ENCODE results near the gene SGK1.
"Not testable (repeated sequence)": the region's sequence is repeated elsewhere in the genome, so short reads cannot be mapped to it uniquely, and the experiment has no call there.

Gene SGK1

DNA sequence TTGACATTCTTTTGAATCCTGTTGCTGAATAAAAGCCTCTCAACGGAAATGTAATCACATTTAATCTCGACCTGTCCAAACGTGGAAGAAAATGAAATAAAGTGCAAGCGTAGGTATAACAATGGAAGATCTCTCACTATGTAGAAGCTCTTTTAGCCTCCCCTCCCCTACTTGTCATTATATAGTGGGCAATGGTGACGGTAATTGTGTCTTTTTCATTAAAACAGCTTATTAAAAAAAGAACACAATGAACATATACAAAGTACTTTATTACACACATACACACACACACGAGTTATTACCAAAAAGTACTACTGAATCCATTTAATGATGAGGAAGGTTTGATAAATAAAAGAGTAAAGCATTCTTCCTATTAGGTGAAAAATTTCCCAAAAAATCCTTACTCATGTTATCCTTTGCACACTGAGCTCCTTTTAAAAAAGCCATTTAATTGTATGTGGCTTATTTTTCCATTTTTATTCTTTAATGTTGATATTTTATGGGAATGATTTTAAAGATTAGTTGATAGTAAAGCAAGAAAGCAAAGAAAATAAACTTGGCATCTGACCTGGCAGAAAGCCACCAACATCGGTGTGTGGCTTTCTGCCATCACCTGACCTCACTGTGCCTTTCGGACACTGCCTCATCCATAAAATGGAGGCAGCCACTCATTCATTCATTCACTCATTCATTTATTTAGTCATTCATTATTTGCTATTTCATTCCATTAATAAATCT is 493 bp upstream of the SGK1 start:
- no peak for DNase-seq
- Mint-ChIP-seq H3K9me3 (no peaks in the 10 kb centered on the region), H3K36me3 (ENCODE audit: low read depth) (no peaks in the 10 kb centered on the region), H3K27me3 (peaks cover 28% of the 10 kb centered on the region), H3K4me3 (peak overlapping the region; percentile 81), H3K27ac (no peak overlapping the region), H3K4me1 (ENCODE audit: low read depth) (peaks cover 28% of the 10 kb centered on the region)

DNA sequence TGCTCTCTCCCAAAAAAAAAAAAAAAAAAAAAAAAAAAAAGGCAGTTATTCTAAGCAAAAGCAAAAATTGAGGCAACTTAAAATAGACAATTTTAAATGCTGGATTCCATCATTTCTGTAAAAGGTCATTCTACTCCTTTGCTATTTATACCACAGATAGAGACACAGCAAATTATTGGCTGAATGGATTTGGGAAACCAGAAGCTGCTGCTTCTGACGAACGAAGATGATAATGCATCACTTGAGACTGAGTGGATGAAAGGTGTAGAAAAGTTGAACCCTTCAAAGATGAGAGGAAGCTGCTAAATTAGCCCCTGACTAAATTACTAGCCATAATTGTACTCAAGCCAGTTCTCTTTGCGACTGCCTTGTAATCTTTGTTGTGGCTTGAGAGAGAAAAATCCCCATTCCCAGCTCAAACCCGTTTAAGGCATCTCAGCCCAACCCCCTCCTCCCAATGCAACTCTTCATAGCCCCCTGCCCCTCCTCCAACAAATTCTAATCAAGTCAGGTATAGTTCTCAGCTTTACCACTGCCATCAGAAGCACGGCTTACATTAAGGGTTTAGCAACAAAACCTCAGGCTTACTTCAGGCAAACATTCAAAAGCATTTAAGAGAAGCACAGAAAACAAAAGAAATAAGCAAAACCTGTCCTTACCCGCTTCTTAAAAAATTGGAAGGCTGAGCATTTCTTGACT is 1.0 kb downstream of the SGK1 start:
- no peak overlapping the region for H3K27ac Mint-ChIP-seq
- H3K4me1 Mint-ChIP-seq (ENCODE audit: low read depth), result peaks cover 30% of the 10 kb centered on the region
- DNase-seq, result no peak
- H3K27me3 Mint-ChIP-seq, result peaks cover 32% of the 10 kb centered on the region
- peak overlapping the region; percentile 81 for H3K4me3 Mint-ChIP-seq
- H3K9me3 Mint-ChIP-seq, result no peaks in the 10 kb centered on the region
- no peaks in the 10 kb centered on the region for H3K36me3 Mint-ChIP-seq (ENCODE audit: low read depth)

DNA sequence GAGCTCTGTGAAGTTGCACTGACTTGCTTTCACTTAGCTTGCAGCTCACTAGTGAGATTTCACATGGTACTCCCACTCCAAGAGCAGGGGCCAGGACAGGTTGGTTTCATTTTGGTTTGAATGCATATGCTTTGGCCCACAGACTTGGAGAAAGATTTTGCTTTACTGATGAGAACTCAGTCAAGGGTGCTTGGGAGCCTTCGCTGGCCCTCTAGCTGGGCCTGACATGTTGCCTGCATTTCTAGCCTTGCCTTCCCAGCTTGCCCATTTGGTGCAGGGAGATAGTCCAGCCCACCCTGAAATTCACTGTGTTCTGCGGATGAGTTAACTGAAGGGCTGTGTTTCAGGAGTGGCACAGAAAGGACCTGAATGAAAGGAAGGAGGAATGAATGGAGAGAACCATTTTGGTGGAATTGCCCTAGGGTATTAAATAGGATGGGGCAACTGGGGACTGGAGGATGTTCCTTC is 1.9 kb downstream of the SGK1 start:
- H3K36me3 Mint-ChIP-seq (ENCODE audit: low read depth), result no peaks in the 10 kb centered on the region
- H3K4me3 Mint-ChIP-seq, result no peak overlapping the region
- DNase-seq, result no peak
- no peaks in the 10 kb centered on the region for H3K9me3 Mint-ChIP-seq
- peaks cover 32% of the 10 kb centered on the region for H3K27me3 Mint-ChIP-seq
- H3K27ac Mint-ChIP-seq, result no peak overlapping the region
- H3K4me1 Mint-ChIP-seq (ENCODE audit: low read depth), result peaks cover 30% of the 10 kb centered on the region

DNA sequence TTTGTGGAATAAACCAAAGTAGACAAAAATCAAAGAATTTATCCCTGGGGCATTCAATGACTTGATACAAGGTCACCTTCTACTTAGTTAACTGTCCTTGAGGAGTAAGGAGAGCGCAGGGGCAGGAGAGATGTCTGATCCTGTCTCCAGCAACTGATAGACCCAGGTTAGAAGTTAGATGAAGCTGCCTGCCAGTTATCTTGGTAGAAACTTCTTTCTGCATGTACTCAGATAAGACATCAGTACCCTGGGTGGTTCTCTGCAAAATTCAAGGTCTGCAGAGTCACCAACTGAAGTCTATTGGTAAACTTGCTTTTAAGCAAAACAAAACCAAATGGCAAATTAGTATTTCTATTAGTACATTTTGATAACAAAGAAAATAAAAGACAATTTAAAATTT is 2.7 kb downstream of the SGK1 start:
- Mint-ChIP-seq H3K4me3 (no peak overlapping the region), H3K27ac (no peak overlapping the region), H3K9me3 (no peaks in the 10 kb centered on the region), H3K36me3 (ENCODE audit: low read depth) (no peaks in the 10 kb centered on the region), H3K4me1 (ENCODE audit: low read depth) (peaks cover 30% of the 10 kb centered on the region), H3K27me3 (peaks cover 32% of the 10 kb centered on the region)
- DNase-seq, result no peak

DNA sequence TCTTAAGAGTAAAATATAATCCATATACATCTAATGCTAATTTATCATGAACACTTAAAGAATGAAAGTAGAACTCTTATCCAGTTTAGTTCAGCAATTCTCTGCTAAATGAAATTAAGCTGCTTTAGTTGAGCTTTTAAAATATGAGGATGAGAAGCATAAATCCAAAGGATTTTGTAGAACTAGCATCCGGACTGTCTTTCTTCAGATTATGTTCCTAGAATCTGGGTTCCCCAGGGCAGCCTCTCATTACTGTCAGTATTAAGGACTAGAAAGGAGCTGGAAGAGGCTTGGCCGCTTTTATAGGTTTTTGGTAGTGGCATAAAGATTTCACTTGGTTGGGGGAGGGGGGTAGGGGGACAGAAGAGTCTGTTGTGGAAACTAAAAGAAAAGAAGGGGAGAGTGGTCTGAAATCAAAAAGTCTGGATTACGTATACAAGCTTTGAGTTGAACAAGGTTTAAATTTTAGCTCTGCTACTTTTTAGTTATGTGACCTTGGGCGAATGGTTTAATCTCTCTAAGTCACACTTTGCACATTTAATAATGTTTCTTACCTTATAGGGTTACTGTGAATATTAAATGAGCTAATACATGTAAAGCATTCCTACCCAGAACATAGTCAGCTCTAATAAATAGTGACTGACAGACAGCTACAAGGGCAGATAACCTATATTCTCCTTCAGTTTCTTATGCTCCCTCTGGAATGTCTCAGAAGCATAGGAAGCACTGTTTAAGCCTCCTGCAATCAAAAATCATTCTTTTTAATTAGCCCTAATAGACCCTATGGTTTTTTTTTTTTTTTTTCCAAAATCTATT is 3.7 kb downstream of the SGK1 start:
- H3K9me3 Mint-ChIP-seq, result no peaks in the 10 kb centered on the region
- DNase-seq, result no peak
- no peaks in the 10 kb centered on the region for H3K36me3 Mint-ChIP-seq (ENCODE audit: low read depth)
- no peak overlapping the region for H3K27ac Mint-ChIP-seq
- peaks cover 28% of the 10 kb centered on the region for H3K27me3 Mint-ChIP-seq
- no peak overlapping the region for H3K4me3 Mint-ChIP-seq
- H3K4me1 Mint-ChIP-seq (ENCODE audit: low read depth), result peaks cover 30% of the 10 kb centered on the region

DNA sequence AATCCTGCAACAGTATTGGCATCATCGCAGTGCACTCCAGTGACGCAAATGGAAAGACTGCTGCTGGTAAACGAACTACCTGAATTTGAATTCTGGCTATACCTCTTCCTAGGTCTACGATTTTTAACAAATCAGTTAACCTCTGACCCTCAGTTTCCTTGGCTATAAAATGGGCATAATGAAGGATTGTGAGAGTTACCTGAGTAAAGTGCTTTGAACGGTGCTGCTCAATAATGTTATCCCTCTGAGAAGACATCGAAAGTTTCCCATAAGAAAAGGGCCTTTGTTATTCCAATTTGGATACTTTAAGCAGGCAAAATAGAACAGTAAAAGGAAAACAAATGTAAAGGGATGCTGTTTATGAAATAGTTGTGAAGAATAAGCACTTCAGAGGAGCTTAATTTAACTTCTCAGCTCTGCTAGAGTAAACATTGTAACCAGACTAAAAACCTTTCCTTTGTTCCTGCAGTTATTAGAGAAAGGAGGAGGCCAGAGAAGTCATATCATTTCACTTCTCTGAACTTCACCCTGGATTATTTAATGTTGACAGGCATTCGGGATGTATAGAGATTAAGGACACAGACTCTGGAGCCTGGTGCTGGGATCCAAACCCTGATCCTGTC is 5.8 kb downstream of the SGK1 start:
- Mint-ChIP-seq H3K27me3 (peaks cover 9% of the 10 kb centered on the region), H3K9me3 (no peaks in the 10 kb centered on the region), H3K4me3 (no peak overlapping the region), H3K27ac (no peak overlapping the region), H3K36me3 (ENCODE audit: low read depth) (no peaks in the 10 kb centered on the region), H3K4me1 (ENCODE audit: low read depth) (peaks cover 19% of the 10 kb centered on the region)
- no peak for DNase-seq

DNA sequence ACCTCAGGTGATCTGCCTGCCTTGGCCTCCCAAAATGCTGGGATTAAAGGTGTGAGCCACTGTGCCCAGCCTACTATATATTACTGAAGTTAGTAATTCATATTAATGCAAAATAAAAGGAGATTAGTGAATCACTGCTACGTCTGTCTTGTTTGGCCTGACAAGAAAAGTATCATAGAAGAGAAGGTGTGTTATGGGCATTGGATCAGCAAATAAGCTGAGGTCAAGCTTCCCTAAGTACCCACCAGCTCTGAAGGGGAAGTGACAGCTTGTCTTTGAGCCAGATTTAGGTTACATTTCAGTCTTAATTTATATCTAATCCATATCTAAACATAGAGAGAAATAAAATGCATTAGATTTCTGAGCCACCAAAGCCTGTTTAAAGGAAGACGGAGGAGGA is 7.1 kb downstream of the SGK1 start:
- Mint-ChIP-seq H3K27me3 (peaks cover 5% of the 10 kb centered on the region), H3K9me3 (no peaks in the 10 kb centered on the region), H3K4me1 (ENCODE audit: low read depth) (peaks cover 11% of the 10 kb centered on the region), H3K36me3 (ENCODE audit: low read depth) (no peaks in the 10 kb centered on the region), H3K4me3 (no peak overlapping the region), H3K27ac (no peak overlapping the region)
- DNase-seq, result no peak

DNA sequence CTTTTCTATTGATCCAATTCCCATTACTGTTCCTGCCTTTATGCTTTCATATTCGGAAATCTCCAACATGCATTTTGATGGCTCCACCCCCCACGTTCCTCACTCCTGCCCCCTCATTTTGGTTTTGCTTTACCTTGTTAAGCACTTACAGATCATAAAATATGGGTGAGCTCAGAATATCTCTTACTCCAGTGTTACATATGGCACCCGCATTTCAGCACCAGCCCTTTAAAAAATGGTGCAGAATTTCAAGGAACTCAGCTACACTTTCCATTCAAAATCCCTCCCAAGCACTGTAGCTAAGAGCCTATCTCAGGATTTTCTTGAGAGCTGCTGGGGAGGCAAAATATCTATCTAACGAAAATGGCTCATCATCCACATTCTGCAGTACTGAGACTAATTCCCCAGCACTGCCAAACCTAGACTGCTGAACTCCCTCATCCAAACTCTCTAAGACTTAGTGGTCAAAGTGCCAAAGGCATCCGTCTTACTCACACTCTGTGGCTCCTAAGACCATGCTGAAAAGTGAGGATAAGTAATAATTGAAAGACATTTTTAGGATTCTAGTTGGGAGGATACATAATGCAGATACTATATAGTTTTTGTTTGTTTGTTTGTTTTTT is 7.8 kb downstream of the SGK1 start:
- Mint-ChIP-seq H3K27me3 (peaks cover 5% of the 10 kb centered on the region), H3K4me3 (no peak overlapping the region), H3K9me3 (no peaks in the 10 kb centered on the region), H3K4me1 (ENCODE audit: low read depth) (peaks cover 14% of the 10 kb centered on the region), H3K27ac (no peak overlapping the region), H3K36me3 (ENCODE audit: low read depth) (no peaks in the 10 kb centered on the region)
- no peak for DNase-seq

DNA sequence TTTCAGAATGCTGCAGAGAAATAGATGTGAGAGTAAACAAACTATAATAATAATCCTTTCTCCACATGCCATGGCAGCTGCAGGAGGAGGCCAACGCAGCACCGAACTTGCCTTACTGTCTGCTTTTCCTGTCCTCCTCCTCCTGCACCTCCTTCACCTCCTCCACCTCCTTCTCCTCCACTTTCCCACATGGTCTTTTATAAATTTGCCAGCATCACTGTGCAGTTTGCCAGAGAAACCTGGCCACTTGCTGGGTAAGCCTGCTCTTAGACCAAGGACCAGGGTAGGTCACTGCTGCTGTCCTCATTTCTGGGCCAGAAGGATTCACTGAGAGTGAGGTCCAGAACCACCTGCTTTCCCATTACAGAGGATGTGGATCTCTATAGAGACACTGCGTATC is 8.7 kb downstream of the SGK1 start:
- peaks cover 17% of the 10 kb centered on the region for H3K4me1 Mint-ChIP-seq (ENCODE audit: low read depth)
- H3K36me3 Mint-ChIP-seq (ENCODE audit: low read depth), result no peaks in the 10 kb centered on the region
- no peak for DNase-seq
- no peak overlapping the region for H3K4me3 Mint-ChIP-seq
- H3K27me3 Mint-ChIP-seq, result peaks cover 5% of the 10 kb centered on the region
- no peaks in the 10 kb centered on the region for H3K9me3 Mint-ChIP-seq
- H3K27ac Mint-ChIP-seq, result no peak overlapping the region

DNA sequence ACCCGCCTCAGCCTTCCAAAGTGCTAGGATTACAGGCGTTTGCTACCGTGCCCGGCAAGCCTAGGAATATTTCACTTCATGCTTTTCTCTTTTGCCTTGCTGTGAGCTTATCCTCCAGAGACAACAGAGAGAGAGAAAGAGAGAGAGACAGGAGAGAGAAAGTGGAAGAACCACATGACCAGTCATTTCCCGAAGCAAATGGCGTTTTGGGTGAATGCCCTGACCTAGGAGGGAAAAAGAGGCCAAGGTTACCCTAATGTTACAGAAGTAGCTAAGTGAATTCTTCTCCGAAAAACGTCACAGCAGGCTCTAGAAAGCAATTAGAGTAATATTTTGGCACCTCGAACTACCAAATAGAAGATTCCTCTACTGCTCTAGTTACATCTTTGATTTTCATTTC is 9.1 kb downstream of the SGK1 start:
- Mint-ChIP-seq H3K36me3 (ENCODE audit: low read depth) (no peaks in the 10 kb centered on the region), H3K4me1 (ENCODE audit: low read depth) (peaks cover 16% of the 10 kb centered on the region), H3K9me3 (no peaks in the 10 kb centered on the region), H3K27me3 (peaks cover 5% of the 10 kb centered on the region), H3K4me3 (no peak overlapping the region), H3K27ac (no peak overlapping the region)
- DNase-seq, result no peak

DNA sequence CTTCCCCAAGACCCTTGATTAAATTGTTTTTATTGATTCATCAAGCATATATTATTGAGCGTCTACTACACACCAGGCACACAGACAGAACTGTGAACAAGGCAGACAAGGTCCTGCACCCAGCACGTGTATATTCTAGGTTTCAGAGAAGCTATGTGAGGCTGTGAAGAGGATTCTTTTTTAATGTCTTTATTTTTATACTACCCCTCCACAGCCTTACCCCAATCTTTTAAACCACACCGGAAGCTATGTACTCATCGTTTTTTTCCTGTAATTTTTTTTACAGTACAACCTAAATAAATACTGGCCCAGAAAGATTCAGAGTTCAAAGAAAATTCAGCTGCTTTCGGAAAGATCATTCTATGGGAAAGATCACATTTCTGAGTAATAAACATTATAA is 10.0 kb downstream of the SGK1 start:
- H3K27ac Mint-ChIP-seq, result no peak overlapping the region
- H3K36me3 Mint-ChIP-seq (ENCODE audit: low read depth), result no peaks in the 10 kb centered on the region
- H3K4me1 Mint-ChIP-seq (ENCODE audit: low read depth), result peaks cover 9% of the 10 kb centered on the region
- no peaks in the 10 kb centered on the region for H3K27me3 Mint-ChIP-seq
- no peaks in the 10 kb centered on the region for H3K9me3 Mint-ChIP-seq
- no peak for DNase-seq
- no peak overlapping the region for H3K4me3 Mint-ChIP-seq

DNA sequence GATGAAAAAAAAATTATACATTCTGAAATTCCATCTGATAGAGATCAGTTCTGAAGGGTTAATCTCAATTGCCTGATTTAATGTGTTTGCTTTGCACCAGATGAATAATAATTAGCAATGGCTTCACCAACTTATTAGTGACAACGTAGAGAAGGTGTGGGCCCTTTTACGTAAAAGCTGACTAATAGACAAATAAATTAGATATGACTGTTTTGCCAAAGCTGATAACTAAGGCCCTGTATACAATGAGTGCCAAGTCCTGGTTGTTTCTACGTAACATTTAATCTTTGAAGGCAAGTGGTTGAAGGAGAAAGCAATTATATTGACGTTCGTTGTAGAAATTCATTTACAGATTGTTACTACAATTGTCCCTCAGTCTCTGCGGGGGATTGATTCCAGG is 10.8 kb downstream of the SGK1 start:
- Mint-ChIP-seq H3K9me3 (no peaks in the 10 kb centered on the region), H3K4me3 (no peak overlapping the region), H3K27me3 (no peaks in the 10 kb centered on the region), H3K4me1 (ENCODE audit: low read depth) (peaks cover 12% of the 10 kb centered on the region), H3K36me3 (ENCODE audit: low read depth) (no peaks in the 10 kb centered on the region), H3K27ac (no peak overlapping the region)
- no peak for DNase-seq

DNA sequence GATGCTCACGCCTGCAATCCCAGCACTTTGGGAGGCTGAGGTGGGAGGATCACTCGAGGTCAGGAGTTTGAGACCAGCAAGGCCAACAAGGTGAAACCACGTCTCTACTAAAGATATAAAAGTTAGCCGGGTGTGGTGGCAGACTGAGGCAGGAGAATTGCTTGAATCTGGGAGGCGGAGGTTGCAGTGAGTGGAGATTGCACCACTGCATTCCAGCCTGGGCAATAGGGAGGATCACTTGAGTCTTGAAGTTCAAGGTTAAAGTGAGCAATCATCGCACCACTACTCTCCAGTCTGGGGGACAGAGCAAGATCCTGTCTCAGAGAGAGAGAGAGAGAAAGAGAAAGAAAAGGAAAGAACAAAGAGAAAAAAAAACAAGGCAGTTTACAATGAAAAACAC is 13.5 kb downstream of the SGK1 start:
- DNase-seq; H3K4me3 Mint-ChIP-seq; H3K36me3 Mint-ChIP-seq (ENCODE audit: low read depth); H3K9me3 Mint-ChIP-seq; H3K27ac Mint-ChIP-seq; H3K27me3 Mint-ChIP-seq: not testable (repeated sequence)
- peaks cover 13% of the 10 kb centered on the region for H3K4me1 Mint-ChIP-seq (ENCODE audit: low read depth)

DNA sequence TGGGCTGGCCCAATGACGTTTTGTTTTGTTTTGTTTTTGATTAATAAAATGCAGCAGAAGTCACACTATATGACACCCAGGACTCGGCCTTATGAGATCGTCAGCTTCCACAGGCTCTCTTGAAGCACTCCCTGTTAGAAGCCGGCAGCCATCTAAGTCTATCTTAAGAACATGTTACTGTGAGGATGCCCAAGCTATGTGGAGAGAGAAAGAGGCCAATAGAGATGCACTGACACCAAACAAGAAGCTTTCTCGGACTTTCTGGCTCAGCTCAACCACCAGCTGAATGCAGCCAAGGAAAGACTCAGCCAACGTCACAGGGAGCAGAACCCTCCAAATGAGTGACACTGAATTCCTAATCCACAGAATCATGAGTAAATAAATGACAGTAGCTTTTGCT is 14.0 kb downstream of the SGK1 start:
- H3K27ac Mint-ChIP-seq, result no peak overlapping the region
- H3K27me3 Mint-ChIP-seq, result no peaks in the 10 kb centered on the region
- peaks cover 15% of the 10 kb centered on the region for H3K4me1 Mint-ChIP-seq (ENCODE audit: low read depth)
- no peak overlapping the region for H3K4me3 Mint-ChIP-seq
- DNase-seq, result no peak
- no peaks in the 10 kb centered on the region for H3K9me3 Mint-ChIP-seq
- H3K36me3 Mint-ChIP-seq (ENCODE audit: low read depth), result no peaks in the 10 kb centered on the region

Measured in activated T-cell treated with anti-CD3 and anti-CD28 coated beads, Interleukin-2, amount 50 U/mL, for 24 hours (primary cell).